Measurements from ENCODE around the gene C19orf81. TPM values are rescaled to one million over a fixed set of nuclear protein-coding genes. Genes with fewer than 3 reads are reported as not detected.
"Not testable (repeated sequence)": the region's sequence is repeated elsewhere in the genome, so short reads cannot be mapped to it uniquely, and the experiment has no call there.

The C19orf81 gene
- total and polyA plus RNA-seq, 2 of the 13 experiments (the other 11 are each of a cell fraction or from before 2014, with no cell fraction given) = not detected

- H3K4me1 ChIP-seq (ENCODE audit: insufficient read depth, low read length); H3K9ac ChIP-seq (ENCODE audit: insufficient read depth, low read depth, low read length); CTCF ChIA-PET (ENCODE audit: low intra/inter-chr PET ratio, low total read pairs); BruUV-seq (replicated peaks); DNase-seq (ENCODE audit: low spot score); H3K9me3 ChIP-seq (ENCODE audit: low read length); POLR2A ChIA-PET; H3K4me3 ChIP-seq (replicated peaks in 1 of 3; ENCODE audit: insufficient read depth in 1 of 3, low read depth in 2 of 3, low read length in 3 of 3); H3K36me3 ChIP-seq (replicated peaks in 1 of 2; ENCODE audit: control insufficient read depth in 1 of 2, insufficient read depth in 2 of 2, low read length in 2 of 2); H3K27ac ChIP-seq (ENCODE audit: extremely low read length, insufficient read depth, low read length); H3K79me2 ChIP-seq (ENCODE audit: insufficient read depth, low read length); ATAC-seq; H3K4me2 ChIP-seq (ENCODE audit: low read depth, low read length); in situ Hi-C loops (cut with HindIII; ENCODE audit: extremely low pct_ligation_motif_present, low pct_unique_long_range_greater_than_20kb); intact Hi-C loops (cut with micrococcal nuclease; ENCODE audit: unreplicated experiment); H2AFZ ChIP-seq (ENCODE audit: low read length); FAIRE-seq; H4K20me1 ChIP-seq (ENCODE audit: insufficient read depth, low read length); H3K27me3 ChIP-seq (ENCODE audit: control insufficient read depth in 1 of 2, insufficient read depth in 2 of 2, low read length in 2 of 2): not testable (repeated sequence)
- WGBS (ENCODE audit: low lambda C conversion rate) = 45% methylated on average over 5 of the region's 5 CpGs
Observed at GRCh38 chr19:50619184-50619583, 30.1 kb upstream of the C19orf81 start.

GRCh38 chr19:50620394-50620906, 28.8 kb upstream of the C19orf81 start:
- H3K9me3 ChIP-seq (ENCODE audit: low read length); in situ Hi-C loops (cut with HindIII; ENCODE audit: extremely low pct_ligation_motif_present, low pct_unique_long_range_greater_than_20kb); POLR2A ChIA-PET; H3K36me3 ChIP-seq (replicated peaks in 1 of 2; ENCODE audit: control insufficient read depth in 1 of 2, insufficient read depth in 2 of 2, low read length in 2 of 2); H3K27me3 ChIP-seq (ENCODE audit: control insufficient read depth in 1 of 2, insufficient read depth in 2 of 2, low read length in 2 of 2); intact Hi-C loops (cut with micrococcal nuclease; ENCODE audit: unreplicated experiment); DNase-seq (ENCODE audit: low spot score); H3K4me3 ChIP-seq (replicated peaks in 1 of 3; ENCODE audit: insufficient read depth in 1 of 3, low read depth in 2 of 3, low read length in 3 of 3); H4K20me1 ChIP-seq (ENCODE audit: insufficient read depth, low read length); CTCF ChIA-PET (ENCODE audit: low intra/inter-chr PET ratio, low total read pairs); H3K4me1 ChIP-seq (ENCODE audit: insufficient read depth, low read length); H3K27ac ChIP-seq (ENCODE audit: extremely low read length, insufficient read depth, low read length); ATAC-seq; H2AFZ ChIP-seq (ENCODE audit: low read length); BruUV-seq (replicated peaks); H3K79me2 ChIP-seq (ENCODE audit: insufficient read depth, low read length); FAIRE-seq; H3K9ac ChIP-seq (ENCODE audit: insufficient read depth, low read depth, low read length); H3K4me2 ChIP-seq (ENCODE audit: low read depth, low read length): not testable (repeated sequence)
- no CpG with 5 or more reads among the region's 5 CpGs for WGBS (ENCODE audit: low lambda C conversion rate)

GRCh38 chr19:50624949-50625600, 24.2 kb upstream of the C19orf81 start:
- no peaks in the 10 kb centered on the region for H3K9me3 ChIP-seq (ENCODE audit: low read length)
- no TSS peak for BruUV-seq (replicated peaks)
- H4K20me1 ChIP-seq (ENCODE audit: insufficient read depth, low read length) = no peaks in the 10 kb centered on the region
- intact Hi-C loops (cut with micrococcal nuclease; ENCODE audit: unreplicated experiment) = no loop called here
- H3K79me2 ChIP-seq (ENCODE audit: insufficient read depth, low read length) = no peaks in the 10 kb centered on the region
- no peak overlapping the region for H3K27ac ChIP-seq (ENCODE audit: extremely low read length, insufficient read depth, low read length)
- no peak for DNase-seq (ENCODE audit: low spot score)
- no peak for FAIRE-seq
- no peak overlapping the region for H3K4me2 ChIP-seq (ENCODE audit: low read depth, low read length)
- ChIA-PET CTCF (ENCODE audit: low intra/inter-chr PET ratio, low total read pairs) (no interaction called here), POLR2A (no interaction called here)
- H3K9ac ChIP-seq (ENCODE audit: insufficient read depth, low read depth, low read length) = no peak overlapping the region
- in situ Hi-C loops (cut with HindIII; ENCODE audit: extremely low pct_ligation_motif_present, low pct_unique_long_range_greater_than_20kb) = no loop called here
- H3K4me3 ChIP-seq (replicated peaks in 1 of 3; ENCODE audit: insufficient read depth in 1 of 3, low read depth in 2 of 3, low read length in 3 of 3) = no peak overlapping the region
- 40% methylated on average over 12 of the region's 44 CpGs for WGBS (ENCODE audit: low lambda C conversion rate)
- peaks cover 2 to 7% of the 10 kb centered on the region in 2 experiments; a peak in 1 of 5 replicates for H3K27me3 ChIP-seq (ENCODE audit: control insufficient read depth in 1 of 2, insufficient read depth in 2 of 2, low read length in 2 of 2)
- H2AFZ ChIP-seq (ENCODE audit: low read length) = no peak overlapping the region
- no peaks in the 10 kb centered on the region for H3K4me1 ChIP-seq (ENCODE audit: insufficient read depth, low read length)
- TF ChIP-seq ZNF484 (CRISPR knock-in tag; IDR thresholded peaks at IDR 0.05; ENCODE audit: borderline replicate concordance, low read depth) (no peak), PAF1 (CRISPR knock-in tag; IDR thresholded peaks at IDR 0.05) (no peak), PRMT3 (CRISPR knock-in tag; IDR thresholded peaks at IDR 0.05; ENCODE audit: borderline replicate concordance, low read depth) (no peak), ZNF282 (IDR thresholded peaks at IDR 0.05; ENCODE audit: partially characterized antibody) (no peak), ZNF441 (CRISPR knock-in tag; IDR thresholded peaks at IDR 0.05; ENCODE audit: borderline replicate concordance) (no peak), ZFY (CRISPR knock-in tag; IDR thresholded peaks at IDR 0.05) (no peak), PLRG1 (conservative IDR thresholded peaks at IDR 0.05) (no peak), KDM6A (CRISPR knock-in tag; IDR thresholded peaks at IDR 0.05; ENCODE audit: low read depth) (no peak), MLX (CRISPR knock-in tag; IDR thresholded peaks at IDR 0.05) (no peak), FIP1L1 (IDR thresholded peaks at IDR 0.05; ENCODE audit: borderline replicate concordance, insufficient read depth, low read depth, low read length) (no peak), IKZF4 (CRISPR knock-in tag; IDR thresholded peaks at IDR 0.05; ENCODE audit: borderline replicate concordance, low read depth, not compliant biosample characterization) (no peak), ZNF839 (CRISPR knock-in tag; IDR thresholded peaks at IDR 0.05; ENCODE audit: borderline replicate concordance) (no peak)
- H3K36me3 ChIP-seq (replicated peaks in 1 of 2; ENCODE audit: control insufficient read depth in 1 of 2, insufficient read depth in 2 of 2, low read length in 2 of 2) = no peaks in the 10 kb centered on the region
- ATAC-seq = no peak

Data from HepG2 (cell line).